ENCODE results near the gene LRRFIP1.

Gene LRRFIP1

DNA sequence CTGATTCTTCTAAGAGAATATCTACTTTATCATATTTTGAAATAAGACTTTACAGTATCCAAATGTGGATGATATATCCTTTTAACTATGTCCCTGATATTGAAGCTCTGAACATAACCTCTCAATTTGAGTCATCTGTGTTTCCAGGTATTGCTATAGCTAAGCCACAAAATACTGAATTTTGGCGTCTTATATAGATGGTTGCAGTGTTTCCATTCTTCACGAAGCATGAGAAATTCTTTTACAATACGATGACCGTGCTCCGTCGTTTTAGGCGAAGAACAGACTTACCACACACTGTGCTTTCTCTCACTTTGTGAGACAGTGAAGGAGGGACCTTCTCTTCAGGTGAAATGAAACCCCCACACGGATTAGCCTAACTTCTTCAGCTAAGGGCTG, 45.3 kb downstream of the LRRFIP1 start:
- Histone ChIP-seq H3K27ac (no peak overlapping the region), H3K27me3 (ENCODE audit: insufficient read depth, low read depth, severe bottlenecking) (no peaks in the 10 kb centered on the region), H3K36me3 (no peaks in the 10 kb centered on the region), H3K4me3 (ENCODE audit: low read depth, low read length) (no peak overlapping the region), H3K9me3 (ENCODE audit: severe bottlenecking) (no peaks in the 10 kb centered on the region)
- TF ChIP-seq, protein P1, sequence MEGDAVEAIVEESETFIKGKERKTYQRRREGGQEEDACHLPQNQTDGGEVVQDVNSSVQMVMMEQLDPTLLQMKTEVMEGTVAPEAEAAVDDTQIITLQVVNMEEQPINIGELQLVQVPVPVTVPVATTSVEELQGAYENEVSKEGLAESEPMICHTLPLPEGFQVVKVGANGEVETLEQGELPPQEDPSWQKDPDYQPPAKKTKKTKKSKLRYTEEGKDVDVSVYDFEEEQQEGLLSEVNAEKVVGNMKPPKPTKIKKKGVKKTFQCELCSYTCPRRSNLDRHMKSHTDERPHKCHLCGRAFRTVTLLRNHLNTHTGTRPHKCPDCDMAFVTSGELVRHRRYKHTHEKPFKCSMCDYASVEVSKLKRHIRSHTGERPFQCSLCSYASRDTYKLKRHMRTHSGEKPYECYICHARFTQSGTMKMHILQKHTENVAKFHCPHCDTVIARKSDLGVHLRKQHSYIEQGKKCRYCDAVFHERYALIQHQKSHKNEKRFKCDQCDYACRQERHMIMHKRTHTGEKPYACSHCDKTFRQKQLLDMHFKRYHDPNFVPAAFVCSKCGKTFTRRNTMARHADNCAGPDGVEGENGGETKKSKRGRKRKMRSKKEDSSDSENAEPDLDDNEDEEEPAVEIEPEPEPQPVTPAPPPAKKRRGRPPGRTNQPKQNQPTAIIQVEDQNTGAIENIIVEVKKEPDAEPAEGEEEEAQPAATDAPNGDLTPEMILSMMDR (IDR thresholded peaks at IDR 0.05; ENCODE audit: low read depth, low read length) = no peak
- DNase-seq = no peak

DNA sequence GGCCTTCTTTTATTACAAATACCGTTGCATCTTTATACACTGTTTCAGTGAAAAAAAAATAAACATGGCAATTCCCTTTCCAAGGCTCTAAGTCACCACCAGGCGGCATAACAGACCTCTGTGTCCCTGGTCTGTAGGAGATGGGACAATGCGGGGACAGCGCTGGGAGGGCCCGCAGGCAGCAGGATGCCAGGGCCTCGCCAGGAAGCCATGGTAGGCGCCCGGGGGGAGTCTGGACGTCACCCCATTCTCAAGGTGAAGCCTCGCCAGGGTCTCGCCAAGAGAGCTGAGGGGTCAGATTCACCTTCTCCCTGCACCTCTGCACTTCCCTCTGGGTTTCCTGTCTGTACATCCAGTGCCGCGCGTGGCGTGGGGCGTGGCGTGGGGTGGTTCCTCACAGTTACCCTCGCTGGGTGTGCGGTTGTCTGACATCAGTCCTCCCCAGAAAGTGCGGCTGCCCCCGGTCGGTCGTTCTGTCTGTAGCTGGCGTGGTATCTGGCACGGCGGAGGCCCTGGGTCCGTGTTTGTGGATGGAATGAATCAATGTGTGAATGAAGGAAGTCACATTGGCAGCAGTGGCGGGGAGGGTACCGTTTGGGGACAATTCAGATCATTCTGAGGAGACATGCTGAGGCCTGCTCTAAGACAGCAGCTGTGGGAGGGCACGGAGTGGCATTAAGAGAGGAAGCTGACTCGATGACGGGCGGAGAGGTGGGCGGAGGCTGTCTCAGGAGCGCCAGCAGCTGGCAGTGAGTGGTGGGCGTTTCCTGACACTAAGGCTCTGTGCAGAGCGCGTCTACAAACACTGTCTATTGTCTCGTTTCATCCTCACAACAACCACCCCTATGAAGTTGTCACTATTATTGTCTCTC, 46.0 kb downstream of the LRRFIP1 start:
- no peak overlapping the region for H3K4me3 ChIP-seq (ENCODE audit: low read depth, low read length)
- TF ChIP-seq, protein P1 (IDR thresholded peaks at IDR 0.05; ENCODE audit: low read depth, low read length) = peak; percentile 36; the same call in 1 of the 2 replicates
- no peaks in the 10 kb centered on the region for H3K36me3 ChIP-seq
- DNase-seq = peak; percentile 31
- no peaks in the 10 kb centered on the region for H3K9me3 ChIP-seq (ENCODE audit: severe bottlenecking)
- H3K27me3 ChIP-seq (ENCODE audit: insufficient read depth, low read depth, severe bottlenecking) = no peaks in the 10 kb centered on the region
- H3K27ac ChIP-seq = no peak overlapping the region

DNA sequence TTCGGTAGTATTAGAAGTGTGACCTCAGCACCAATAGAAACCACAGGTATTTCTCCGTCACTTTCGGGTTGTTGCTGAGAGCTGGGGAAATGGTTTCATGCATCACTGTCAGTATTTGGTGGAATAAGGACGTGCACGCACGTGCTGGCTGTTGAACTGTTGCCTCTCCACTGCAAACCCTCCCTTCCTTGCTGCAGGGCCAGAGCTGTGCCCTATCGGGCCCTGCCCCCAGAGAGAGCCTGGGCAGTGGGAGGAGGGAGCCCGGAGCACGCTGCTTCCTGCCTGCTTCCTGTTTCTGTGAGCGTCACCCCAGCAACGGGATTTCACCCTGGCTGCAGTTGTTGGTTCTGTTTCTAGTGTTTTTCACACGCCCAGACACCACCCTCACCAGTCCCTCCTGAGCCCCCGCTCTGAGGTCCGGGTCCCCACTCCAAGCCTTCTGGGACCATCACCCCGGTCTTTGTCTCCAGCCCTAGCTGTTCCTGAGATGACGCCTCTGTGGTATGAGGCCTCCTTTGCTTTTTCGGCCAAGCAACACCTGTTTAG, 47.4 kb downstream of the LRRFIP1 start:
- DNase-seq = no peak
- Histone ChIP-seq H3K9me3 (ENCODE audit: severe bottlenecking) (no peaks in the 10 kb centered on the region), H3K27me3 (ENCODE audit: insufficient read depth, low read depth, severe bottlenecking) (no peaks in the 10 kb centered on the region), H3K36me3 (no peaks in the 10 kb centered on the region), H3K4me3 (ENCODE audit: low read depth, low read length) (no peak overlapping the region), H3K27ac (no peak overlapping the region)
- TF ChIP-seq, protein P1 (IDR thresholded peaks at IDR 0.05; ENCODE audit: low read depth, low read length) = no peak

DNA sequence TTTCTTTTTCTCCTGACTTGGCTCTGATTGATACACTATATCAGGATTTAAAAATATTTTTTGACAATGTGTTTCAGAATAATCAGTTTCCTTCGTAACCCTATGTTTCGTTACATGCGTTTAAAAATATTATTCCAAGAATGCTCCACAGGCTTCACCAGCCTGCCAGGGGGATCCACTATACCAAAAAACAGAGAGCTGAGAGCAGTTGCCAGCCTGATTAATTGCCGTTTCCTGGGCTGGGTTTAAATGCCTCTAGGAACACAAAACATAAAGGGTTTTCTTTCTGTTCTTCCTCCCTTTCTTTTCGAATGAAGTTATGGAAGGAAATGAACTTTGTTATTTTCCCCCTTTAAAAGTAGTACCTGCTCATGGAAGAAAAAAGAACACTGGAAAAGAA, 47.9 kb downstream of the LRRFIP1 start:
- no peaks in the 10 kb centered on the region for H3K27me3 ChIP-seq (ENCODE audit: insufficient read depth, low read depth, severe bottlenecking)
- H3K4me3 ChIP-seq (ENCODE audit: low read depth, low read length) = no peak overlapping the region
- no peaks in the 10 kb centered on the region for H3K36me3 ChIP-seq
- no peak for DNase-seq
- no peak overlapping the region for H3K27ac ChIP-seq
- TF ChIP-seq, protein P1 (IDR thresholded peaks at IDR 0.05; ENCODE audit: low read depth, low read length) = no peak
- no peaks in the 10 kb centered on the region for H3K9me3 ChIP-seq (ENCODE audit: severe bottlenecking)

DNA sequence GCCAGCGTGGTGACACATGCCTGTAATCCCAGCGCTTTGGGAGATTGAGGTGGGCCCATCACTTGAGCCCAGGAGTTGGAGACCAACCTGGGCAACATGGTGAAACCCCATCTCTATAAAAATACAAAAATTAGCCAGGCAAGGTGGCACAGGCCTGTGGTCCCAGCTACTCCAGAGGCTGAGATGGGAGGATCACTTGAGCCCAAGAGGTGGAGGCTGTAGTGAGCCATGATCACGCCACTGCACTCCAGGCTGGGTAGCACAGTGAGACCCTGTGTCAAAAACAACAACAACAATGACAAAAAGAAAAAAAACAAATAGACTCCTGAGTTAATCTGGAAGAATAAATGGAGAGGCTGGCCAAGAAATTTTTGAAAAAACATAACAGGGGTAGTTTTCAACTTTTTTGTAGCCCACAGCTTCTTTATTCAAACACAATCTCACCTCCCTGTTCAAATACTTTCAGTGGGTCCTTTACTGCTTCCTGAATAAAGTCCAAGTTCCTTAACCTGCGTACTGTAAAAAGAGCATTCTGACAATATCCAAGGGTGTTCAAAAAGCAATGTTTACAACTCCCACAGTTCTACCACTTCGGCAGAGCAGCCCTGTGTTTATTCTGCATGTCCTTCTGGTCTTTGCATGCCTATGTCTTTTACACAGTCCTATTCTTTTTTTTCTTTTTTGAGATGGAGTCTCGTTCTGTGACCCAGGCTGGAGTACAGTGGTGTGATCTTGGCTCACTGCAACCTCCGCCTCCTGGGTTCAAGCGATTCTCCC, 53.5 kb downstream of the LRRFIP1 start:
- no peak for DNase-seq
- TF ChIP-seq, protein P1 (IDR thresholded peaks at IDR 0.05; ENCODE audit: low read depth, low read length) = no peak
- Histone ChIP-seq H3K4me3 (ENCODE audit: low read depth, low read length) (no peak overlapping the region), H3K36me3 (no peaks in the 10 kb centered on the region), H3K27ac (no peak overlapping the region), H3K9me3 (ENCODE audit: severe bottlenecking) (no peaks in the 10 kb centered on the region), H3K27me3 (ENCODE audit: insufficient read depth, low read depth, severe bottlenecking) (no peaks in the 10 kb centered on the region)

Measured in WERI-Rb-1 (cell line).